NCI-H526 treated with DMSO at 0.1 percent for 48 hours (cell line): Measurements from ENCODE around the gene TUBA3E.
"Not testable (repeated sequence)": the region's sequence is repeated elsewhere in the genome, so short reads cannot be mapped to it uniquely, and the experiment has no call there.

Experiments
- DNase-seq: peaks from one replicate; lab custom pipeline; 2025; lab: John Stamatoyannopoulos, UW

The TUBA3E gene

GRCh38 chr2:130198343-130198742 lies at the start of gene TUBA3E:
TSS of gene TUBA3E (minus strand) at chr2:130198439. CDS start at chr2:130198360, 79 bp downstream.
- DNase-seq: no peak

DNA sequence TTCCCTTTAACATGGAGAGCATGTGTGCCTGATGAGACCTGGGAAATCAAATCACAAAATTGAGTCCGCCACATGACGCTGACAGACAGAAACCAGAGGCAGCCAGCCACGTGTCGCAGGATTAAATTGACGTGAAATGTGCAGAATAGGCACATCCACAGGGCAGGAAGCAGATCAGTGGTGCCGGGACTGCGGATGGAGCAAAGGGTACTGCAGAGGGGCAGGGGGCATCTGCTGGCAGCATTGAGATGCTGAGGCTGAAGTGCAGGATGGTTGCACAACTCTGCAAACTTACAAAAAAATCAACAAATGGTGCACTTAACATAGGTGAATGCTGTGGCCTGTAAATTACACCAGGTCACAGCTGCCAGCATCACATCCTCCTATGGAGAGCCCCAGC lies 48.2 kb upstream of the TUBA3E start:
- DNase-seq: no peak

- no peak for DNase-seq
Observed at GRCh38 chr2:130245976-130246375, 47.7 kb upstream of the TUBA3E start.

- no peak for DNase-seq
Observed at GRCh38 chr2:130243359-130243758, 45.1 kb upstream of the TUBA3E start.

DNA sequence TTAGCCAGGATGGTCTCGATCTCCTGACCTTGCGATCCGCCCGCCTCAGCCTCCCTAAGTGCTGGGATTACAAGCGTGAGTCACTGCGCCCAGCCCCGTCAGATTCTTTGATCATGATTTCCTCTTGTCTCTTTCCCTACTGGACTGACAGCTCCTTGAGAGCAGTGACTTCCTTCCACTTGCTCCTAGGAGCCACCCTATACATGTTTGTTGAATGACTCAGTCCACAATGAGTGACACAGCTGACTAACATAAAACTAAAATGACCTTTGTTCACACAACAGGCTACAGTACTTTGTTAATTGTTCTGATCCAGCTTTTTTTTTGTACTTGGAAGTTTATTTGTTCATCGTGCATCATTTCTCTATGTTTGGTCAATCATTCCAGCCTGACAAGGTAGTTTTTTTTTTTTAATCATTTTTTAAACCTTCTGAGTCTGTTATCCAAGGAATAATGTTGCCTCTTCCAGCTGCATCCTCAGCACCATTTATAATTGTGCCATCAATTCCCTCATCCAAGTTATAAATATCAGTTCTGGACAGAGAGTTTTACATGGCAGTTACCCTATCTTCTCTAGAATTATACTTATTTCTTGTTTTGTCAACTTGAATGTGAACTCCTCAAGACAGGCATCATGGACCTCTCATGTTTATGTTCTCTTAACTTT lies 42.9 kb upstream of the TUBA3E start:
- no peak for DNase-seq

GRCh38 chr2:130239581-130239980 lies 41.3 kb upstream of the TUBA3E start:
- not testable (repeated sequence) for DNase-seq

DNA sequence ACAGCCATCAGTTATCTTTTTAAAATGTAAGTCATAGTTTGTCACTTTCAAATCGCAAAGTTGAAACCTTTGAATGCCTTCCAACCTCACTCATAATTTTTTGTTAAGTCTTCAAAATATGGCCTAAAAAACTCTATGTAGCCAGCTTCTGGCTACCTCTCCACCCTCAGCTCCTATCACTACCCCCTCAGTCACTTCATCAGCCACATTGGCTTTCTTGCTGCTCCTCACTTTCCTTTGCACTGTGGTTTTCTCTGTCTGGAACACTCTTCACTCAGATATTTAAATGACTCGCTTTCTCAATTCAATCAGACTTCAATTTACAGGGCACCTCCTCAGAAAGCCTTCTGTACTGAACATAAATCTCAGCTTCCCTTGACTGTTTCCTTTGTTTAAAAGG lies 34.8 kb upstream of the TUBA3E start:
- DNase-seq: not testable (repeated sequence)

GRCh38 chr2:130231656-130232055 lies 33.4 kb upstream of the TUBA3E start:
- no peak for DNase-seq

DNA sequence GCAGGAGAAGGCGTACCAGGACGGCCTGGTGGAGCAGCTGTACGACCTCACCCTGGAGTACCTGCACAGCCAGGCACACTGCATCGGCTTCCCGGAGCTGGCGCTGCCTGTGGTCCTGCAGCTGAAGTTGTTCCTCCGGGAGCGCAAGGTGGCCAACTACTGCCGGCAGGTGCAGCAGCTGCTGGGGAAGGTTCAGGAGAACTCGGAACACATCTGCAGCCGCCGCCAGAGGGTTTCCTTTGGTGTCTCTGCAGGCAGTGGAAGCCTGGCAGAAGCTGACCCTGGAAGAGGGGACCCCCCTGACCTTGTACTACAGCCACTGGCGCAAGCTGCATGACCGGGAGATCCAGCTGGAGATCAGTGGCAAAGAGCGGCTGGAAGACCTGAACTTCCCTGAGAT lies 32.7 kb upstream of the TUBA3E start:
- DNase-seq: not testable (repeated sequence)

GRCh38 chr2:130230376-130230775 lies 32.1 kb upstream of the TUBA3E start:
- not testable (repeated sequence) for DNase-seq

DNA sequence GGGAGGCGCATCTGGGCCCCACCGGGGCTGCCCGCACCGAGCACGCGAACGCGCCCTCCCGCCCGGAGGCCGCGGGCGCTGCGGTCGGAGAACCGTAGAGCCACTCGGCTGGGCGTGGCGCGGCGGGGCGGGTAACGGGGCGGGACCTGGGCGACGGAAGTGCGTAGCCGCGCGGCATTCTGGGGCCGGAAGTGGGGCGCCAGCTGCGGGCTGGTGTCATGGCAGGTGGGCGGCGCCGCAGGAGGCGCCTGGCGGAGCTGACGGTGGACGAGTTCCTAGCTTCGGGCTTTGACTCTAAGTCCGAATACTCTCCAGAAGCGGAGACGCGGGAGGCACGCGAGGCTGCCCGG lies 30.9 kb upstream of the TUBA3E start:
- not testable (repeated sequence) for DNase-seq

- not testable (repeated sequence) for DNase-seq
Observed at GRCh38 chr2:130228467-130229160, 30.4 kb upstream of the TUBA3E start.

GRCh38 chr2:130228005-130228404 lies 29.8 kb upstream of the TUBA3E start:
- not testable (repeated sequence) for DNase-seq

DNA sequence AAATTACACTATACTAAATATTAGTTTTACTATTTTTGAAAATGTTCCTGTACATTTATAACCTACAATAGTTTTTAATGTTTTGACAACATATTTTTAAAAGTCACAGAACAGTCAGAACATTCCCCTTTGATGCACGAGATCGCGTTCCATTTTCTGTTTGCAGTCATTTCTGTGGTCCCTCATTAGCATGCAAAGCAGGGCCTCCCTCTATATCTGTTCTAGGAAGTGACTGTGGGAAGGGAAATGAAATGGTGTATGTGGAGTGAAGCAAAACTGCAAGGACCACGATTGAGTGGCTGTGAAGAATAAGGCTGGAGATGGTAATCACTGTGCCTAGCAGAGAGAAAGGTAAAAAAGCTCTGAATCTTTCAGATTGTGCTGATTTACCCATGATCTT lies 24.3 kb upstream of the TUBA3E start:
- not testable (repeated sequence) for DNase-seq

GRCh38 chr2:130220505-130220904 lies 22.3 kb upstream of the TUBA3E start:
- not testable (repeated sequence) for DNase-seq

DNA sequence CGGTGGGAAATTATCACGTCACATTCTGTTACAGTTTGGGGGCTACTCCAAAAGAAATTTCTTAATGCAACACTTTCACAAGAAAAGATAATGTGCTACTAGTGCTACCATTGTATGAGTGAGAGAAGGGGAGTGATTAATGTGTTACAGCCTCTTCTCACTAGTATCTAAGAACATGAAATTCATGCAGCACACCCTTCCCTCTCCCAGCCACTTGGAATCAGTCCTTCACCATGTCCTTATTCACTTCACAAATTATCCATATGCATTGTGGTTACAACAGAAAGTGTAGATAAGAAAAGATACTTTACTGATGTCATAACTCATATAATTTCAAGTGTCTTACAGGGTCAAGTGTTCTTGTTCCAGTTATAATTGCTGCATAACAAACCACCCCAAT lies 20.9 kb upstream of the TUBA3E start:
- DNase-seq: not testable (repeated sequence)

- not testable (repeated sequence) for DNase-seq
Observed at GRCh38 chr2:130207051-130207450, 8.8 kb upstream of the TUBA3E start.

- DNase-seq: not testable (repeated sequence)
Observed at GRCh38 chr2:130203150-130203549, 4.9 kb upstream of the TUBA3E start.

- not testable (repeated sequence) for DNase-seq
Observed at GRCh38 chr2:130202518-130202917, 4.3 kb upstream of the TUBA3E start.

GRCh38 chr2:130196052-130196451 lies 2.2 kb downstream of the TUBA3E start:
- not testable (repeated sequence) for DNase-seq

GRCh38 chr2:130195089-130195635 lies 3.1 kb downstream of the TUBA3E start:
- not testable (repeated sequence) for DNase-seq

DNA sequence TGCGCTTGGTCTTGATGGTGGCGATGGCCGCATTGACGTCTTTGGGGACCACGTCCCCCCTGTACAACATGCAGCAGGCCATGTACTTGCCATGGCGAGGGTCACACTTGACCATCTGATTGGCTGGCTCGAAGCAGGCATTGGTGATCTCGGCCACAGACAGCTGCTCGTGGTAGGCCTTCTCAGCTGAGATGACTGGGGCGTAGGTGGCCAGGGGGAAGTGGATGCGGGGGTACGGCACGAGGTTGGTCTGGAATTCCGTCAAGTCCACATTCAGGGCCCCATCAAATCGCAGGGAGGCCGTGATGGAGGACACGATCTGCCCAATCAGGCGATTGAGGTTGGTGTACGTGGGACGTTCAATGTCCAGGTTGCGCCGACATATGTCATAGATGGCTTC lies 4.4 kb downstream of the TUBA3E start:
- not testable (repeated sequence) for DNase-seq

DNA sequence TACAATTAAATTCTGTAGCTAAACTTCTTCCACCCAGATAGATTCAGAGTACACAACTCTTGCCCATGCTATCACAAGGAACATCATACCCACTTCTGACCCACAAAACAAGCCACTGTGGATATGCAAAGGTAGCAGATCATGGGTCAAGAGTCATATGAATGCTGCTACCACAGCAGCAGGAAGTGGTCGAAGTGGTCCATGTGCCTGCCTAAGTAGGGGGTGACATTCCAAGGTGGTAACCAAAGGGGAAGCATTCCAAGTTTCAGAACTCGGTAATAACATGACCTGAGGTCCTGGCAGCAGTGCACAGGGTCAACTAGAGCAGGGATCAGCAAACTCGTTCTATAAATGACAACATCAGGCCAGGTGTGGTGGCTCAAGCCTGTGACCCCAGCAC lies 5.8 kb downstream of the TUBA3E start:
- not testable (repeated sequence) for DNase-seq
